Cardiac muscle cell (in vitro differentiated cells and primary cell): ENCODE data around the gene PNISR. TPM values are rescaled to one million over a fixed set of nuclear protein-coding genes. Genes with fewer than 3 reads are reported as not detected.

Source experiments
- DNase-seq, 2 donors: peaks; one replicate each; pipeline versions ENCODE4 v3.0.0 to v3.0.0-alpha.2; 2010 to 2017; ENCODE audit warnings: low read depth in 1 of 2, low spot score in 1 of 2
- H3K27ac ChIP-seq: fragments of 200-600 bp; sonication (generic); 2 replicates; pipeline ENCODE4 v1.5.1; 2016
- H3K27me3 ChIP-seq: fragments of 200-600 bp; sonication (generic); 2 replicates; pipeline ENCODE4 v1.6.0; 2016; ENCODE audit warnings: control low read depth
- H3K36me3 ChIP-seq: fragments of 200-600 bp; sonication (generic); 2 replicates; pipeline ENCODE4 v1.5.1; 2016; ENCODE audit warnings: control low read depth
- H3K4me1 ChIP-seq: fragments of 200-600 bp; sonication (generic); 2 replicates; pipeline ENCODE4 v1.8.1; 2017; ENCODE audit warnings: low read depth, mild to moderate bottlenecking, mixed run types
- H3K4me3 ChIP-seq: fragments of 200-600 bp; sonication (generic); 2 replicates; pipeline ENCODE4 v1.5.1; 2016; ENCODE audit warnings: mild to moderate bottlenecking
- H3K9me3 ChIP-seq: fragments of 200-600 bp; sonication (generic); 2 replicates; pipeline ENCODE4 v1.5.1; 2017; ENCODE audit warnings: low read depth, mild to moderate bottlenecking, control low read depth
- CTCF ChIP-seq: IDR thresholded peaks from 2 replicates; pipeline ENCODE4 v1.5.1; 2012; ENCODE audit warnings: low read depth, mild to moderate bottlenecking, low read length
- polyA plus RNA-seq: library from polyadenylated mRNA; unstranded; fragments of >200 nt; fragmentation: Nextera tagmentation; extraction: Ambion mirVana; gene quantifications from 2 replicates; pipeline ENCODE4 v1.2.1, GENCODE V29; 2016
- total RNA-seq: library from RNA; depleted of rRNA; stranded (reverse); fragments of >200 nt; gene quantifications from 2 replicates; pipeline ENCODE4 v1.2.3, GENCODE V29; 2016

Gene PNISR
- total and polyA plus RNA-seq, 2 experiments from 2014 or later = 175 to 217 TPM

- H3K9me3 ChIP-seq = no peaks in the 10 kb centered on the region
- peaks cover 38% of the 10 kb centered on the region for H3K27me3 ChIP-seq
- H3K36me3 ChIP-seq = no peaks in the 10 kb centered on the region
- no peak for TF ChIP-seq CTCF
- peak; percentile 25 to 43 for DNase-seq
- peak within 1 kb of the TSS; percentile 79 for H3K4me3 ChIP-seq
- no peak within 1 kb of the TSS for H3K27ac ChIP-seq
- H3K4me1 ChIP-seq = no peaks in the 10 kb centered on the region
These were observed 75.7 kb downstream of the PNISR start, which contains the start of gene FAXC for GRCh38 chr6:99349171-99350141. Gene FAXC, minus strand, starts transcription at chr6:99349674. Its CDS starts 302 bp downstream, at chr6:99349372.

- no peaks in the 10 kb centered on the region for H3K4me1 ChIP-seq
- no peak overlapping the region for H3K27ac ChIP-seq
- H3K4me3 ChIP-seq = peak overlapping the region; percentile 79
- no peaks in the 10 kb centered on the region for H3K36me3 ChIP-seq
- DNase-seq = no peak
- TF ChIP-seq CTCF = no peak
- H3K9me3 ChIP-seq = no peaks in the 10 kb centered on the region
- H3K27me3 ChIP-seq = peaks cover 38% of the 10 kb centered on the region
These were observed 76.6 kb downstream of the PNISR start for GRCh38 chr6:99348288-99349170.

Other genes starting within 250 kb of the PNISR start
- gene FAXC, start 75.6 kb downstream of the PNISR start, total RNA-seq = 0.14 and 0.30 TPM in 2 replicates
- 2.7 and 4.1 TPM in 2 replicates for gene FAXC, start 75.6 kb downstream of the PNISR start, polyA plus RNA-seq
- gene COQ3, start 31.1 kb downstream of the PNISR start, total RNA-seq = 4.6 and 5.1 TPM in 2 replicates
- 14.8 and 15.4 TPM in 2 replicates for gene COQ3, start 31.1 kb downstream of the PNISR start, polyA plus RNA-seq
- gene USP45, start 90.1 kb upstream of the PNISR start, total RNA-seq = 12.1 and 14.6 TPM in 2 replicates
- gene USP45, start 90.1 kb upstream of the PNISR start, polyA plus RNA-seq = 11.2 and 16.7 TPM in 2 replicates
- 38.7 and 39.7 TPM in 2 replicates for gene CCNC, start 143.4 kb upstream of the PNISR start, total RNA-seq
- 68.1 and 80.0 TPM in 2 replicates for gene CCNC, start 143.4 kb upstream of the PNISR start, polyA plus RNA-seq
- not detected in 2 replicates for gene PRDM13, start 181.5 kb upstream of the PNISR start, total RNA-seq
- not detected in 2 replicates for gene PRDM13, start 181.5 kb upstream of the PNISR start, polyA plus RNA-seq